Lung (tissue), 12 donors: ENCODE data around the gene DIPK1C. TPM values are rescaled to one million over a fixed set of nuclear protein-coding genes. Genes with fewer than 3 reads are reported as not detected.
A peak's percentile ranks its signal among the peaks of the same experiment; 100 is the strongest.

Experiments
- ATAC-seq: fragments of 200-7000 bp; cut with Tn5 transposase; one replicate; pipeline ENCODE4 v1.9.1; 2020; ENCODE audit warnings: moderate number of reproducible peaks; ENCODE audit not compliant: insufficient read depth, low FRiP score
- DNase-seq, 3 donors: peaks; one replicate each; pipeline ENCODE4 v3.0.0-alpha.2; 2013 to 2017
- H3K27ac ChIP-seq, 2 donors: one replicate each; pipeline ENCODE4 v1.5.1; 2013; ENCODE audit warnings: mild to moderate bottlenecking in 2 of 2, moderate library complexity in 2 of 2, control low read depth in 1 of 2, inconsistent platforms in 1 of 2, low read depth in 1 of 2, low read length in 1 of 2
- H3K27me3 ChIP-seq, 3 donors: one replicate each; pipeline ENCODE4 v1.5.1; 2013; ENCODE audit warnings: low read length in 2 of 3; ENCODE audit not compliant: control insufficient read depth in 3 of 3, insufficient read depth in 3 of 3
- H3K36me3 ChIP-seq, 4 donors: one replicate each; pipeline ENCODE4 v1.5.1; 2013; ENCODE audit warnings: low read length in 4 of 4, mild to moderate bottlenecking in 1 of 4, moderate library complexity in 1 of 4; ENCODE audit not compliant: control insufficient read depth in 4 of 4, insufficient read depth in 4 of 4
- H3K4me1 ChIP-seq, 5 donors: one replicate each; pipeline ENCODE4 v1.5.1; 2013; ENCODE audit warnings: low read length in 5 of 5, mild to moderate bottlenecking in 2 of 5, moderate library complexity in 1 of 5; ENCODE audit not compliant: control insufficient read depth in 5 of 5, insufficient read depth in 5 of 5
- H3K4me3 ChIP-seq: one replicate; pipeline ENCODE4 v1.5.1; 2013; ENCODE audit warnings: mild to moderate bottlenecking, control low read depth, moderate library complexity
- H3K9ac ChIP-seq, 2 donors: one replicate each; pipeline ENCODE4 v1.5.1; 2013; ENCODE audit warnings: low read length in 2 of 2, control low read depth in 1 of 2; ENCODE audit not compliant: insufficient read depth in 1 of 2
- H3K9me3 ChIP-seq, 4 donors: one replicate each; pipeline ENCODE4 v1.5.1; 2013; ENCODE audit warnings: low read length in 3 of 4, mild to moderate bottlenecking in 1 of 4, moderate library complexity in 1 of 4; ENCODE audit not compliant: control insufficient read depth in 4 of 4, insufficient read depth in 3 of 4
- WGBS, 2 donors: extraction: QIAGEN DNeasy Blood & Tissue Kit; methylation state at CpG; one replicate each; pipeline ENCODE4 v1.1.7; 2013; 5-methylcytosine and 5-hydroxymethylcytosine counted together
- polyA plus RNA-seq, 2 donors: library from polyadenylated mRNA; stranded (reverse); fragments of 200-250 nt; gene quantifications; one replicate each; pipeline ENCODE4 v1.2.1, GENCODE V29; 2013
- total RNA-seq, 2 donors: library from RNA; depleted of rRNA in 1 of 2; stranded (reverse); fragments of >200 nt in 1 of 2; gene quantifications; one replicate each; pipeline ENCODE4 v1.2.1, GENCODE V29; 2014 to 2021
- TF ChIP-seq, protein P1 (sequence below): IDR thresholded peaks from 2 replicates; pipeline ENCODE4 v1.5.1; 2012; ENCODE audit warnings: mild to moderate bottlenecking; ENCODE audit errors: control extremely low read depth, extremely low read depth
- donor health status: control.
- donor health status: control.
- donor health status: Bipolar disorder and iron deficiency.
- donor health status: healthy.
- donor health status: DM: yes; HTN: yes; CAD: no.

DIPK1C gene
- total and polyA plus RNA-seq, 4 donors = 0.02 TPM; not detected in 3

DNA sequence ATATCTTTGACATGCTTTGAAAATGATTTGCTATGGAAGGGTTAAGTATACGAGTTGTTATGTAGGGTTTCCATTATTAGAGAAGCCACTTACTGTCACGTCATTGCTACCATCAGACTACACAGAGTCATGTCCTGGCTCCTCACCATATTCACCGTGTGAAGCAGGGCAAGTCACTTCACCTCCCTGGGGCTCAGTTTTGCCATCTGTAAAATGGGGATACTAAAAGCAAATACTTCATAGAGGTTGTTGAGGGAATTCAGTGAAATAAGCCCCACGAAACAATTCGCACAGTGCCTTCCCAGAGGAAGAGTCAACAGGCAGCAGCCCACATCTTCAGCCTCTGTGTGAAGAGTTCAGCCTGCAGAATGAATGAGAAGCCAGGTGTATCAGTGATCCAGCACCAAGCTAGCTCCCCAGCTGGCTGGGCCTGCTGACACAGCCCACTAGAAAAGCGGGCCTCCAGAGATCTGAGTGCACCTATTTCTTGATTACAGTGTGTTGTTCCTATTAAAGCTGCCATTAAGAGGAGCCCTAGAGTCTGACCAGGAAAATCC lies 3.4 kb downstream of the DIPK1C start:
- H3K9ac ChIP-seq = no peak overlapping the region
- H3K4me1 ChIP-seq = peaks cover 0 to 10% (median 8%) of the 10 kb centered on the region in 5 donors
- H3K9me3 ChIP-seq = no peaks in the 10 kb centered on the region
- H3K27ac ChIP-seq = no peak overlapping the region
- WGBS, 2 donors = 92 to 95% methylated on average over 6 of the region's 6 CpGs
- no peak overlapping the region for H3K4me3 ChIP-seq
- DNase-seq = no peak
- ATAC-seq = no peak
- H3K36me3 ChIP-seq = no peaks in the 10 kb centered on the region
- H3K27me3 ChIP-seq = peaks cover 23 to 38% (median 32%) of the 10 kb centered on the region in 3 donors
- TF ChIP-seq, protein P1, sequence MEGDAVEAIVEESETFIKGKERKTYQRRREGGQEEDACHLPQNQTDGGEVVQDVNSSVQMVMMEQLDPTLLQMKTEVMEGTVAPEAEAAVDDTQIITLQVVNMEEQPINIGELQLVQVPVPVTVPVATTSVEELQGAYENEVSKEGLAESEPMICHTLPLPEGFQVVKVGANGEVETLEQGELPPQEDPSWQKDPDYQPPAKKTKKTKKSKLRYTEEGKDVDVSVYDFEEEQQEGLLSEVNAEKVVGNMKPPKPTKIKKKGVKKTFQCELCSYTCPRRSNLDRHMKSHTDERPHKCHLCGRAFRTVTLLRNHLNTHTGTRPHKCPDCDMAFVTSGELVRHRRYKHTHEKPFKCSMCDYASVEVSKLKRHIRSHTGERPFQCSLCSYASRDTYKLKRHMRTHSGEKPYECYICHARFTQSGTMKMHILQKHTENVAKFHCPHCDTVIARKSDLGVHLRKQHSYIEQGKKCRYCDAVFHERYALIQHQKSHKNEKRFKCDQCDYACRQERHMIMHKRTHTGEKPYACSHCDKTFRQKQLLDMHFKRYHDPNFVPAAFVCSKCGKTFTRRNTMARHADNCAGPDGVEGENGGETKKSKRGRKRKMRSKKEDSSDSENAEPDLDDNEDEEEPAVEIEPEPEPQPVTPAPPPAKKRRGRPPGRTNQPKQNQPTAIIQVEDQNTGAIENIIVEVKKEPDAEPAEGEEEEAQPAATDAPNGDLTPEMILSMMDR = no peak

DNA sequence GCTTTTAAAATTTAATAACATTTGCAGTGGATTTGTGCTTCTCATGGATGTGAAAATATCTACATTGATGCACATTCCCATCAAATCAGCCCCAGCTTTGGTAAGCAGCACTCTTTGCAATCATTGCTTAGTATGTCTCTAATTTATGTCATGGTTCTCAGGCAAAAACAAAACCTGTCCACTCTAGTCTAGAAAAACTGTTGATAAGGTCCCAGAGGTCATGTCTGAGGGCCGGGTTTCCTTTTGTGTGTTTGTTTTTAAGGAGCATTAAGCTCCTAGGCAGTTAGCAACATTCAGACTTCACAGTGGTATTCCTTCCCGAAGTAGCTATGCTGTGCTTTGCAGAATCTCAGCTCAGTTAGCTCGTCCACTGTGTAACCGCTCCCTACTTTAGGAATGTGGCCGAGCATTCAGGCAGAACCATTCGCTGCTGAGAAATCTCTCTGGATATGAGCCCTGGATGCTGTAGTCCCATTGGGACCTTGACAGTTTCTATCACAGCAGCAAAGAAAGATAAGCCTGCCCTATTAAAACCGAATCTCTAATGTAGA lies 4.0 kb downstream of the DIPK1C start:
- no peak for ATAC-seq
- 56 to 70% methylated on average over 7 of the region's 7 CpGs for WGBS, 2 donors
- H3K27me3 ChIP-seq = peaks cover 23 to 32% (median 31%) of the 10 kb centered on the region in 3 donors
- no peaks in the 10 kb centered on the region for H3K36me3 ChIP-seq
- TF ChIP-seq, protein P1 = no peak
- no peak overlapping the region for H3K4me3 ChIP-seq
- no peak for DNase-seq
- H3K9me3 ChIP-seq = no peaks in the 10 kb centered on the region
- peak overlapping the region in 1 of 2 donors; percentile 26 for H3K27ac ChIP-seq
- H3K9ac ChIP-seq = no peak overlapping the region
- peaks cover 0 to 10% (median 6%) of the 10 kb centered on the region in 5 donors for H3K4me1 ChIP-seq

DNA sequence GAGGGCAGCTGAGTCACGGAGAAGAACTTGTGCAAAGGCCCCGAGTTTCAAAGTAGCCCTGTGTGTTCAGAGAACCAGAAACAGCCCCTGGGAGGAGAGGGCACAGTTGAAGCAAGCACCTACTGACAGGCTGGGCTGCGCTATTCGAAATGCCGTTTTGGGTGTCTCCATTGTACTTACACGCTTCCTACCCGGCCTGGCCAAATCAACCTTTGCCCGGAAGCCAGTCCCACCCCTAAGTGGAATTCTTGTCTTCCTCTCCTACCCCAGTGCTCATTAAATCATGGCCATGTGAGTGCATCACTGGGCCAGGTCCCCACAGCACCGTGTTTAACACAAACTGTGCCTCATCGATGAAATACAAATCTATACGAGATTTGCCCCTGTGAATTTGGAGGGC lies 6.0 kb downstream of the DIPK1C start:
- Histone ChIP-seq H3K27ac (no peak overlapping the region), H3K4me3 (no peak overlapping the region), H3K36me3 (no peaks in the 10 kb centered on the region), H3K9me3 (no peaks in the 10 kb centered on the region), H3K4me1 (peaks cover 0 to 2% (median 0%) of the 10 kb centered on the region in 5 donors), H3K9ac (no peak overlapping the region), H3K27me3 (peaks cover 7 to 22% (median 16%) of the 10 kb centered on the region in 3 donors)
- 90 to 92% methylated on average over 11 of the region's 11 CpGs for WGBS, 2 donors
- ATAC-seq = no peak
- TF ChIP-seq, protein P1 = no peak
- no peak for DNase-seq

DNA sequence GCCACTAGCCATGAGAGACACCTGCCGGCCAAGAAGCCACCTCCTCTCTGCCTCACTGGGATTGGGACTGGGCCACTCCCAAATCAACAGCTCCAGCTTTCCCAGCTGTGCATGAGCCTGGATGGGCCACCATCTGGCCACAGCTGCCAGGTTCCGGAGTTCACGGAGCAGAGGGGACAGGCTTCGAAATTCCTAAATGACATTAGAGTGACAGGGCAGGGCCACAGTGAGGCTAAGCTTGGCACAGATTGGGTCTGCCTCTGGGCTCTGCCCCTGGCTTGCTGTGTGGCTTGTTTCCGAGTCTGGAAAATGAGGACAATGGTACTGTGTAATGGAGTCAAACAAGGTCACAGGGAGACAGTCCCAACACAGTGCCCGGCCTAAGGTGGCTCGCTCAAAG lies 6.5 kb downstream of the DIPK1C start:
- WGBS, 2 donors = 80 to 91% methylated on average over 7 of the region's 7 CpGs
- H3K9me3 ChIP-seq = no peaks in the 10 kb centered on the region
- H3K4me1 ChIP-seq = no peaks in the 10 kb centered on the region
- DNase-seq (no peak), ATAC-seq (no peak)
- no peak overlapping the region for H3K9ac ChIP-seq
- peaks cover 5 to 17% (median 11%) of the 10 kb centered on the region in 3 donors for H3K27me3 ChIP-seq
- TF ChIP-seq, protein P1 = no peak
- H3K4me3 ChIP-seq = no peak overlapping the region
- no peak overlapping the region for H3K27ac ChIP-seq
- H3K36me3 ChIP-seq = no peaks in the 10 kb centered on the region
